Measurements from ENCODE around the gene BNIP5.

Gene BNIP5

GRCh38 chr6:36336779-36337241 is at the start of gene BNIP5:
Gene BNIP5, minus strand, starts transcription at chr6:36336888. Its CDS starts 6,198 bp downstream, at chr6:36330690.
- Mint-ChIP-seq H3K36me3 (ENCODE audit: low read depth) (no peaks in the 10 kb centered on the region), H3K27ac (no peak within 1 kb of the TSS), H3K27me3 (peaks cover 47% of the 10 kb centered on the region), H3K4me1 (ENCODE audit: low read depth) (peaks cover 14% of the 10 kb centered on the region), H3K9me3 (no peaks in the 10 kb centered on the region), H3K4me3 (peak within 1 kb of the TSS; percentile 8)

- Mint-ChIP-seq H3K4me3 (no peak overlapping the region), H3K36me3 (ENCODE audit: low read depth) (no peaks in the 10 kb centered on the region), H3K9me3 (no peaks in the 10 kb centered on the region), H3K4me1 (ENCODE audit: low read depth) (peaks cover 21% of the 10 kb centered on the region), H3K27ac (no peak overlapping the region), H3K27me3 (peaks cover 20% of the 10 kb centered on the region)
These were observed 47.4 kb upstream of the BNIP5 start for GRCh38 chr6:36384095-36384494.

GRCh38 chr6:36383606-36384005 is 46.9 kb upstream of the BNIP5 start:
- Mint-ChIP-seq H3K9me3 (no peaks in the 10 kb centered on the region), H3K27me3 (peaks cover 19% of the 10 kb centered on the region), H3K36me3 (ENCODE audit: low read depth) (no peaks in the 10 kb centered on the region), H3K27ac (no peak overlapping the region), H3K4me3 (no peak overlapping the region), H3K4me1 (ENCODE audit: low read depth) (peaks cover 21% of the 10 kb centered on the region)

- Mint-ChIP-seq H3K4me3 (no peak overlapping the region), H3K9me3 (no peaks in the 10 kb centered on the region), H3K4me1 (ENCODE audit: low read depth) (peaks cover 15% of the 10 kb centered on the region), H3K27ac (no peak overlapping the region), H3K36me3 (ENCODE audit: low read depth) (no peaks in the 10 kb centered on the region), H3K27me3 (peaks cover 13% of the 10 kb centered on the region)
These were observed 46.3 kb upstream of the BNIP5 start for GRCh38 chr6:36382976-36383375.

GRCh38 chr6:36381502-36382389 is 45.1 kb upstream of the BNIP5 start:
- Mint-ChIP-seq H3K9me3 (no peaks in the 10 kb centered on the region), H3K27me3 (peaks cover 7% of the 10 kb centered on the region), H3K36me3 (ENCODE audit: low read depth) (no peaks in the 10 kb centered on the region), H3K4me1 (ENCODE audit: low read depth) (peaks cover 6% of the 10 kb centered on the region), H3K4me3 (no peak overlapping the region), H3K27ac (no peak overlapping the region)

- Mint-ChIP-seq H3K4me1 (ENCODE audit: low read depth) (no peaks in the 10 kb centered on the region), H3K9me3 (no peaks in the 10 kb centered on the region), H3K27ac (no peak overlapping the region), H3K36me3 (ENCODE audit: low read depth) (no peaks in the 10 kb centered on the region), H3K27me3 (no peaks in the 10 kb centered on the region), H3K4me3 (no peak overlapping the region)
These were observed 43.5 kb upstream of the BNIP5 start for GRCh38 chr6:36380166-36380565.

- Mint-ChIP-seq H3K4me1 (ENCODE audit: low read depth) (no peaks in the 10 kb centered on the region), H3K27me3 (no peaks in the 10 kb centered on the region), H3K27ac (no peak overlapping the region), H3K9me3 (no peaks in the 10 kb centered on the region), H3K4me3 (no peak overlapping the region), H3K36me3 (ENCODE audit: low read depth) (no peaks in the 10 kb centered on the region)
These were observed 42.2 kb upstream of the BNIP5 start for GRCh38 chr6:36378936-36379335.

GRCh38 chr6:36378243-36378920 is 41.7 kb upstream of the BNIP5 start:
- H3K9me3 Mint-ChIP-seq: no peaks in the 10 kb centered on the region
- H3K4me3 Mint-ChIP-seq: no peak overlapping the region
- peak overlapping the region; percentile 22 for H3K27ac Mint-ChIP-seq
- H3K36me3 Mint-ChIP-seq (ENCODE audit: low read depth): no peaks in the 10 kb centered on the region
- no peaks in the 10 kb centered on the region for H3K27me3 Mint-ChIP-seq
- H3K4me1 Mint-ChIP-seq (ENCODE audit: low read depth): no peaks in the 10 kb centered on the region

GRCh38 chr6:36377594-36377993 is 40.9 kb upstream of the BNIP5 start:
- no peaks in the 10 kb centered on the region for H3K36me3 Mint-ChIP-seq (ENCODE audit: low read depth)
- H3K27me3 Mint-ChIP-seq: no peaks in the 10 kb centered on the region
- H3K27ac Mint-ChIP-seq: no peak overlapping the region
- no peaks in the 10 kb centered on the region for H3K4me1 Mint-ChIP-seq (ENCODE audit: low read depth)
- H3K9me3 Mint-ChIP-seq: no peaks in the 10 kb centered on the region
- H3K4me3 Mint-ChIP-seq: no peak overlapping the region

- no peak overlapping the region for H3K4me3 Mint-ChIP-seq
- H3K36me3 Mint-ChIP-seq (ENCODE audit: low read depth): no peaks in the 10 kb centered on the region
- H3K27ac Mint-ChIP-seq: no peak overlapping the region
- H3K9me3 Mint-ChIP-seq: no peaks in the 10 kb centered on the region
- H3K4me1 Mint-ChIP-seq (ENCODE audit: low read depth): no peaks in the 10 kb centered on the region
- no peaks in the 10 kb centered on the region for H3K27me3 Mint-ChIP-seq
These were observed 40.1 kb upstream of the BNIP5 start for GRCh38 chr6:36376742-36377141.

GRCh38 chr6:36376183-36376582 is 39.5 kb upstream of the BNIP5 start:
- H3K27ac Mint-ChIP-seq: no peak overlapping the region
- H3K9me3 Mint-ChIP-seq: no peaks in the 10 kb centered on the region
- no peaks in the 10 kb centered on the region for H3K36me3 Mint-ChIP-seq (ENCODE audit: low read depth)
- no peaks in the 10 kb centered on the region for H3K27me3 Mint-ChIP-seq
- H3K4me1 Mint-ChIP-seq (ENCODE audit: low read depth): no peaks in the 10 kb centered on the region
- H3K4me3 Mint-ChIP-seq: no peak overlapping the region

GRCh38 chr6:36375644-36376155 is 39.0 kb upstream of the BNIP5 start:
- H3K27me3 Mint-ChIP-seq: no peaks in the 10 kb centered on the region
- no peaks in the 10 kb centered on the region for H3K4me1 Mint-ChIP-seq (ENCODE audit: low read depth)

GRCh38 chr6:36374972-36375371 is 38.3 kb upstream of the BNIP5 start:
- H3K4me1 Mint-ChIP-seq (ENCODE audit: low read depth): no peaks in the 10 kb centered on the region
- H3K4me3 Mint-ChIP-seq: no peak overlapping the region
- no peak overlapping the region for H3K27ac Mint-ChIP-seq
- no peaks in the 10 kb centered on the region for H3K9me3 Mint-ChIP-seq
- no peaks in the 10 kb centered on the region for H3K27me3 Mint-ChIP-seq
- H3K36me3 Mint-ChIP-seq (ENCODE audit: low read depth): no peaks in the 10 kb centered on the region

More at GRCh38 chr6:36375644-36376155, 39.0 kb upstream of the BNIP5 start:
- Mint-ChIP-seq H3K36me3 (ENCODE audit: low read depth) (no peaks in the 10 kb centered on the region), H3K9me3 (no peaks in the 10 kb centered on the region), H3K27ac (no peak overlapping the region), H3K4me3 (no peak overlapping the region)

GRCh38 chr6:36374194-36374593 is 37.5 kb upstream of the BNIP5 start:
- Mint-ChIP-seq H3K4me1 (ENCODE audit: low read depth) (no peaks in the 10 kb centered on the region), H3K4me3 (no peak overlapping the region), H3K27ac (no peak overlapping the region), H3K27me3 (no peaks in the 10 kb centered on the region), H3K36me3 (ENCODE audit: low read depth) (no peaks in the 10 kb centered on the region), H3K9me3 (no peaks in the 10 kb centered on the region)

GRCh38 chr6:36373368-36374019 is 36.8 kb upstream of the BNIP5 start:
- H3K4me3 Mint-ChIP-seq: no peak overlapping the region
- no peaks in the 10 kb centered on the region for H3K36me3 Mint-ChIP-seq (ENCODE audit: low read depth)
- no peaks in the 10 kb centered on the region for H3K27me3 Mint-ChIP-seq
- H3K9me3 Mint-ChIP-seq: no peaks in the 10 kb centered on the region
- no peak overlapping the region for H3K27ac Mint-ChIP-seq
- H3K4me1 Mint-ChIP-seq (ENCODE audit: low read depth): no peaks in the 10 kb centered on the region

Measured in stimulated activated naive CD8-positive, alpha-beta T cell treated with anti-CD3 and anti-CD28 coated beads, Interleukin-15, Interleukin-2, amounts not matched to agents 100 ng/mL and 50 ng/mL, for 24 hours (primary cell).